ENCODE measurements around the gene PCSK2. TPM values are rescaled to one million over a fixed set of nuclear protein-coding genes. Genes with fewer than 3 reads are reported as not detected.

Gene PCSK2
- total RNA-seq, 1 experiment from 2014 or later = 245 TPM

DNA sequence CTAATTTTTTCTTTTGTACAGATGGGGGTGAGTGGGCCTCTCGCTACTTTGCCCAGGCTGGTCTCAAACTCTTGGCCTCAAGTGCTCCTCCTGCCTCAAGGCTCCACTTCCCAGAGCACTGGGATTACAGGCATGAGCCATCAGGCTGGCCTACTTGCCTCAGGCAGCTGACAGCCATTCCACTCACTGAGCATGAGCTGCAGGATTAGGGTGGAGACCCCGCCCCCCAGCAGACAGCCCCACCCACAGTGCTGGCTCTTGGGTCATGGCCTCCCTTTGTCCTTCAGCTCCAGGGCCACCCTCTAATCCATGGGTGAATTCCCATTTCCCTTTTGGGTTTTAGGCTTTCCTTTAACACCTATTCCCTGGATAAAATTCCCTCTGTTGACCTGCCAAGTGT is 222.2 kb downstream of the PCSK2 start:
- Histone ChIP-seq H3K4me1 (ENCODE audit: insufficient read depth, low read length, poor library complexity, severe bottlenecking) (no peaks in the 10 kb centered on the region), H3K36me3 (ENCODE audit: insufficient read depth, low read length, poor library complexity, severe bottlenecking) (peaks cover 2% of the 10 kb centered on the region), H3K4me3 (ENCODE audit: low read depth, low read length, poor library complexity, severe bottlenecking) (no peak overlapping the region), H3K27me3 (replicated peaks; ENCODE audit: insufficient read depth, low read depth, low read length, poor library complexity) (no peaks in the 10 kb centered on the region), H3K9me3 (ENCODE audit: low read depth, low read length, poor library complexity, severe bottlenecking) (no peaks in the 10 kb centered on the region), H3K27ac (ENCODE audit: low read depth, low read length, poor library complexity, severe bottlenecking) (no peak overlapping the region)
- BruUV-seq (replicated peaks) = no TSS peak
- ChIA-PET CTCF (interaction anchor here (0.7 kb wide), 1 partner anchor 56 kb away, joined by 6 read pairs; no protein-coding TSS in a partner anchor), POLR2A (ENCODE audit: low non-redundant PET) (no interaction called here)
- intact Hi-C loops (cut with micrococcal nuclease; ENCODE audit: unreplicated experiment) = no loop called here
- TF ChIP-seq CTCF (conservative IDR thresholded peaks at IDR 0.05; ENCODE audit: low read depth, low read length) = no peak
- TF ChIP-seq EZH2 (IDR thresholded peaks at IDR 0.05; ENCODE audit: borderline replicate concordance, low read depth, low read length, poor library complexity, severe bottlenecking) = no peak
- DNase-seq (ENCODE audit: low spot score) = no peak

DNA sequence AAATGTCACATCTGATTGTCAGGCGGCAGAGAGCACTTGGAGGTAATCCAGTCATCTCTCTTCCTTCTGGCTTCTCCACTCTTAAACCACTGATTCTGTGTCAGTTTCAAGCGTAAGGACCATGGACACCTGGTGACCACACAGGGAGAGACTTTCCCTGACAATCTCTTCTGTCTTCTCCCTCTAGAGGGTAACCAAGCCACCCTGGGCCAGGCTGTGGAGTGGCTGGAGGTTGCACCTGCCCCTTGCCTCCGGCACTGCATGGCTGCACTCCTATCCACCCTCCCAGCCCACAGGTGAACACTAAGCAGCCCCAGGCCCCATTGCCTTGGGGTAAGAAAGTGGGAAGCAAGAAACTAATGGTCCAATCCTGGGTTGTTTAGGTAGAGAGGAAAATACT is 225.6 kb downstream of the PCSK2 start:
- BruUV-seq (replicated peaks) = no TSS peak
- Histone ChIP-seq H3K36me3 (ENCODE audit: insufficient read depth, low read length, poor library complexity, severe bottlenecking) (peaks cover 14% of the 10 kb centered on the region), H3K4me1 (ENCODE audit: insufficient read depth, low read length, poor library complexity, severe bottlenecking) (no peaks in the 10 kb centered on the region), H3K4me3 (ENCODE audit: low read depth, low read length, poor library complexity, severe bottlenecking) (no peak overlapping the region), H3K27me3 (replicated peaks; ENCODE audit: insufficient read depth, low read depth, low read length, poor library complexity) (no peaks in the 10 kb centered on the region), H3K9me3 (ENCODE audit: low read depth, low read length, poor library complexity, severe bottlenecking) (no peaks in the 10 kb centered on the region), H3K27ac (ENCODE audit: low read depth, low read length, poor library complexity, severe bottlenecking) (no peak overlapping the region)
- ChIA-PET CTCF (no interaction called here), POLR2A (ENCODE audit: low non-redundant PET) (no interaction called here)
- TF ChIP-seq CTCF (conservative IDR thresholded peaks at IDR 0.05; ENCODE audit: low read depth, low read length) = no peak
- no peak for TF ChIP-seq EZH2 (IDR thresholded peaks at IDR 0.05; ENCODE audit: borderline replicate concordance, low read depth, low read length, poor library complexity, severe bottlenecking)
- DNase-seq (ENCODE audit: low spot score) = no peak
- intact Hi-C loops (cut with micrococcal nuclease; ENCODE audit: unreplicated experiment) = no loop called here

DNA sequence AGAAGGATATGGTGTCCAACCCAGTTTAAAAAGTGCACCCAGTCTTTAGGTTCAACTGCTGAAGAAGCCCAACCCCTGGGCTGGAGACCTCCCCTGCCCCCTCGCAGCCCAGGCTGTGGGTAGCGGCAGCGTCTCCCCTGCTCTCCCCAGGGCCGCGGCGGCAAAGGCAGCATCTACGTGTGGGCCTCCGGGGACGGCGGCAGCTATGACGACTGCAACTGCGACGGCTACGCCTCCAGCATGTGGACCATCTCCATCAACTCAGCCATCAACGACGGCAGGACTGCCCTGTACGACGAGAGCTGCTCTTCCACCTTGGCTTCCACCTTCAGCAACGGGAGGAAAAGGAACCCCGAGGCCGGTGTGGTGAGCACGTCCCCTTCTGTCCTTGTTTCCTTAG is 226.8 kb downstream of the PCSK2 start:
- Histone ChIP-seq H3K27ac (ENCODE audit: low read depth, low read length, poor library complexity, severe bottlenecking) (no peak overlapping the region), H3K27me3 (replicated peaks; ENCODE audit: insufficient read depth, low read depth, low read length, poor library complexity) (no peaks in the 10 kb centered on the region), H3K4me1 (ENCODE audit: insufficient read depth, low read length, poor library complexity, severe bottlenecking) (no peaks in the 10 kb centered on the region), H3K4me3 (ENCODE audit: low read depth, low read length, poor library complexity, severe bottlenecking) (no peak overlapping the region), H3K36me3 (ENCODE audit: insufficient read depth, low read length, poor library complexity, severe bottlenecking) (peaks cover 17% of the 10 kb centered on the region), H3K9me3 (ENCODE audit: low read depth, low read length, poor library complexity, severe bottlenecking) (no peaks in the 10 kb centered on the region)
- DNase-seq (ENCODE audit: low spot score) = no peak
- TF ChIP-seq CTCF (conservative IDR thresholded peaks at IDR 0.05; ENCODE audit: low read depth, low read length) = no peak
- no peak for TF ChIP-seq EZH2 (IDR thresholded peaks at IDR 0.05; ENCODE audit: borderline replicate concordance, low read depth, low read length, poor library complexity, severe bottlenecking)
- intact Hi-C loops (cut with micrococcal nuclease; ENCODE audit: unreplicated experiment) = no loop called here
- ChIA-PET POLR2A (ENCODE audit: low non-redundant PET) (no interaction called here), CTCF (no interaction called here)
- BruUV-seq (replicated peaks) = no TSS peak

Data from A673 (cell line).